Epithelial cell of esophagus (primary cell): ENCODE measurements around the gene CSMD2.

Experiments
- DNase-seq: peaks from one replicate; pipeline ENCODE4 v3.0.0; 2010; ENCODE audit warnings: low read depth
- H3K4me3 ChIP-seq: 2 replicates; pipeline ENCODE4 v1.5.1; 2011; ENCODE audit warnings: mild to moderate bottlenecking, low read length, control low read depth
- CTCF ChIP-seq: IDR thresholded peaks from 2 replicates; pipeline ENCODE4 v1.5.1; 2011; ENCODE audit warnings: low read depth, mild to moderate bottlenecking, low read length, control low read depth, inconsistent platforms; ENCODE audit not compliant: insufficient read depth; ENCODE audit errors: missing control alignments

The CSMD2 gene

GRCh38 chr1:33825506-33825905 is 339.5 kb downstream of the CSMD2 start:
- DNase-seq: no peak
- no peak overlapping the region for H3K4me3 ChIP-seq

GRCh38 chr1:33824971-33825370 is 340.1 kb downstream of the CSMD2 start:
- no peak for TF ChIP-seq CTCF
- DNase-seq: no peak

More at GRCh38 chr1:33825506-33825905, 339.5 kb downstream of the CSMD2 start:
- TF ChIP-seq CTCF: no peak

GRCh38 chr1:33824321-33824720 is 340.7 kb downstream of the CSMD2 start:
- no peak overlapping the region for H3K4me3 ChIP-seq
- no peak for DNase-seq
- no peak for TF ChIP-seq CTCF

More at GRCh38 chr1:33824971-33825370, 340.1 kb downstream of the CSMD2 start:
- H3K4me3 ChIP-seq: no peak overlapping the region

- no peak overlapping the region for H3K4me3 ChIP-seq
- TF ChIP-seq CTCF: no peak
Observed at GRCh38 chr1:33823830-33824229, 341.2 kb downstream of the CSMD2 start.

GRCh38 chr1:33823401-33823800 is 341.6 kb downstream of the CSMD2 start:
- TF ChIP-seq CTCF: no peak
- H3K4me3 ChIP-seq: no peak overlapping the region

More at GRCh38 chr1:33823830-33824229, 341.2 kb downstream of the CSMD2 start:
- DNase-seq: no peak

GRCh38 chr1:33822396-33822795 is 342.6 kb downstream of the CSMD2 start:
- no peak overlapping the region for H3K4me3 ChIP-seq
- TF ChIP-seq CTCF: no peak
- no peak for DNase-seq

More at GRCh38 chr1:33823401-33823800, 341.6 kb downstream of the CSMD2 start:
- DNase-seq: no peak

- DNase-seq: no peak
- no peak overlapping the region for H3K4me3 ChIP-seq
- no peak for TF ChIP-seq CTCF
Observed at GRCh38 chr1:33821291-33821690, 343.7 kb downstream of the CSMD2 start.
